HCT116 (cell line): ENCODE results near the gene L1CAM. TPM values are rescaled to one million over a fixed set of nuclear protein-coding genes. Genes with fewer than 3 reads are reported as not detected.

Source experiments
- ATAC-seq: fragments of 200-7000 bp; cut with Tn5 transposase; 2 replicates; pipeline ENCODE4 v1.9.1; 2020; ENCODE audit warnings: mild to moderate bottlenecking, moderate library complexity
- BruUV-seq: library from RNA; stranded (reverse); fragments of 400-500 nt; replicated peaks from 2 replicates; lab custom pipeline; 2021; lab: Mats Ljungman, UMichigan
- CTCF ChIA-PET: fragments of 300-600 bp; sonication (Branson Sonifier 250); formaldehyde crosslinking; loops from one replicate; lab custom pipeline; 2021; ENCODE audit warnings: antibody characterized with exemption; lab: Charles Lee
- POLR2A ChIA-PET: fragments of 300-600, 350-600 bp; sonication (Branson Sonifier 250); formaldehyde crosslinking; loops from one replicate; lab custom pipeline; 2021; ENCODE audit warnings: antibody characterized with exemption; lab: Charles Lee
- RAD21 ChIA-PET, 2 experiments: fragments of 300-600 bp; sonication (Branson Sonifier 250); formaldehyde crosslinking; loops; one replicate each; lab custom pipeline; 2023; ENCODE audit warnings: low total read pairs in 2 of 2; ENCODE audit not compliant: uncharacterized antibody in 2 of 2, unreplicated experiment in 2 of 2, low non-redundant PET in 1 of 2; lab: Charles Lee
- DNase-seq: peaks from one replicate; pipeline ENCODE4 v3.0.0-alpha.2; 2010; ENCODE audit warnings: low read depth, low spot score
- H2AFZ ChIP-seq: fragments of 200-600 bp; shearing (Covaris generic), sonication (generic); 2 replicates; pipeline ENCODE4 v1.6.1; 2017; ENCODE audit warnings: low read depth, mixed run types, mixed read lengths, antibody characterized with exemption, low read length; ENCODE audit not compliant: poor library complexity, severe bottlenecking
- H3K27ac ChIP-seq: 2 replicates; pipeline ENCODE4 v1.5.1; 2012; ENCODE audit warnings: low read depth, low read length
- H3K27me3 ChIP-seq: fragments of 200-600 bp; sonication (generic); 2 replicates; pipeline ENCODE4 v1.6.1; 2016; ENCODE audit warnings: mixed run types, low read length, mixed read lengths; ENCODE audit not compliant: insufficient read depth
- H3K36me3 ChIP-seq, 2 experiments: fragments of 200-500 bp in 1 of 2; fragments of 200-600 bp in 1 of 2; sonication (Bioruptor generic) in 1 of 2; sonication (generic) in 1 of 2; 2 replicates each; pipeline versions ENCODE4 v1.5.1 to v1.6.1; 2014 to 2016; ENCODE audit warnings: low read length in 2 of 2, inconsistent platforms in 1 of 2, mixed read lengths in 1 of 2, mixed run types in 1 of 2; ENCODE audit not compliant: insufficient read depth in 2 of 2, control insufficient read depth in 1 of 2
- H3K4me1 ChIP-seq, 2 experiments: fragments of 200-600 bp in 1 of 2; sonication (generic) in 1 of 2; 2 replicates each; pipeline versions ENCODE4 v1.5.1 to v1.6.1; 2012 to 2017; ENCODE audit warnings: low read length in 2 of 2, inconsistent platforms in 1 of 2, mild to moderate bottlenecking in 1 of 2, mixed read lengths in 1 of 2, mixed run types in 1 of 2, moderate library complexity in 1 of 2; ENCODE audit not compliant: insufficient read depth in 2 of 2, control insufficient read depth in 1 of 2
- H3K4me2 ChIP-seq: fragments of 200-600 bp; sonication (generic); 2 replicates; pipeline ENCODE4 v1.6.1; 2017; ENCODE audit warnings: mixed run types, low read length, mixed read lengths
- H3K4me3 ChIP-seq, 2 experiments: fragments of 200-600 bp in 1 of 2; sonication (generic) in 1 of 2; replicated peaks in 1 of 2; 2 replicates each; pipeline ENCODE4 v1.5.1; 2011 to 2016; ENCODE audit warnings: low read length in 2 of 2, control low read depth in 1 of 2, low read depth in 1 of 2, mild to moderate bottlenecking in 1 of 2, mixed read lengths in 1 of 2, mixed run types in 1 of 2
- H3K79me2 ChIP-seq: fragments of 200-600 bp; sonication (generic); 2 replicates; pipeline ENCODE4 v1.6.1; 2017; ENCODE audit warnings: mild to moderate bottlenecking, mixed run types, low read length, moderate library complexity, mixed read lengths; ENCODE audit not compliant: insufficient read depth
- H3K9ac ChIP-seq: fragments of 200-600 bp; sonication (generic); 2 replicates; pipeline ENCODE4 v1.6.1; 2016; ENCODE audit warnings: low read length, mixed read lengths
- H3K9me2 ChIP-seq: fragments of 200-600 bp; sonication (generic), shearing (Covaris generic); 2 replicates; pipeline ENCODE4 v1.6.1; 2017; ENCODE audit warnings: mixed run types, mild to moderate bottlenecking, moderate library complexity; ENCODE audit not compliant: insufficient read depth
- H3K9me3 ChIP-seq, 2 experiments: fragments of 200-500 bp in 1 of 2; fragments of 200-600 bp in 1 of 2; sonication (Bioruptor generic) in 1 of 2; sonication (generic) in 1 of 2; 2 replicates each; pipeline ENCODE4 v1.6.1; 2014 to 2017; ENCODE audit warnings: low read length in 2 of 2, mixed read lengths in 2 of 2, inconsistent platforms in 1 of 2, low read depth in 1 of 2, mild to moderate bottlenecking in 1 of 2, mixed run types in 1 of 2, moderate library complexity in 1 of 2; ENCODE audit not compliant: control insufficient read depth in 1 of 2, insufficient read depth in 1 of 2
- H4K20me1 ChIP-seq: fragments of 200-600 bp; sonication (generic), shearing (Covaris generic); 2 replicates; pipeline ENCODE4 v1.6.1; 2017; ENCODE audit warnings: mixed run types, mild to moderate bottlenecking, moderate library complexity; ENCODE audit not compliant: insufficient read depth
- CEBPB ChIP-seq: IDR thresholded peaks from 2 replicates; pipeline ENCODE4 v1.6.1; 2012; ENCODE audit warnings: low read depth
- EGR1 ChIP-seq: IDR thresholded peaks from 2 replicates; pipeline ENCODE4 v1.6.1; 2012; ENCODE audit warnings: low read depth
- ELF1 ChIP-seq: IDR thresholded peaks from 2 replicates; pipeline ENCODE4 v1.6.1; 2012; ENCODE audit warnings: low read depth, borderline replicate concordance
- EZH2 ChIP-seq: fragments of 200-600 bp; sonication (generic); IDR thresholded peaks from 2 replicates; pipeline ENCODE4 v1.6.1; 2017; ENCODE audit warnings: antibody characterized with exemption, mixed run types
- FOSL1 ChIP-seq: IDR thresholded peaks from 2 replicates; pipeline ENCODE4 v1.6.1; 2012; ENCODE audit warnings: low read depth
- POLR2A ChIP-seq: IDR thresholded peaks from 2 replicates; pipeline ENCODE4 v1.7.0; 2011; ENCODE audit warnings: borderline replicate concordance; ENCODE audit not compliant: insufficient read depth, insufficient read length; ENCODE audit errors: extremely low read depth
- POLR2AphosphoS5 ChIP-seq: IDR thresholded peaks from 2 replicates; pipeline ENCODE4 v1.6.1; 2011; ENCODE audit warnings: mild to moderate bottlenecking, low read depth, low read length, moderate library complexity
- RAD21 ChIP-seq: IDR thresholded peaks from 2 replicates; pipeline ENCODE4 v1.6.1; 2012; ENCODE audit warnings: low read depth, mild to moderate bottlenecking
- SIN3A ChIP-seq: IDR thresholded peaks from 2 replicates; pipeline ENCODE4 v1.6.1; 2012; ENCODE audit warnings: low read depth
- SP1 ChIP-seq: IDR thresholded peaks from 2 replicates; pipeline ENCODE4 v1.6.1; 2012; ENCODE audit warnings: low read depth
- YY1 ChIP-seq: IDR thresholded peaks from 2 replicates; pipeline ENCODE4 v1.6.1; 2011; ENCODE audit warnings: low read length, low read depth, moderate library complexity, mild to moderate bottlenecking; ENCODE audit not compliant: insufficient replicate concordance; ENCODE audit errors: extremely low read depth
- ZFX ChIP-seq: fragments of 450-650 bp; IDR thresholded peaks from 2 replicates; pipeline ENCODE4 v1.6.1; 2017
- intact Hi-C: fragments of 100-400 bp; cut with micrococcal nuclease; formaldehyde crosslinking; loops from 2 replicates; pipeline ENCODE4 v1.10.0; 2022
- total RNA-seq: library from RNA; stranded (reverse); gene quantifications from one replicate; pipeline ENCODE4 v1.2.1, GENCODE V29; 2021; ENCODE audit not compliant: unreplicated experiment
- TF ChIP-seq, protein P1 (sequence below): IDR thresholded peaks from 2 replicates; pipeline ENCODE4 v1.6.1; 2012
- TF ChIP-seq, protein P2 (sequence below): IDR thresholded peaks from 2 replicates; pipeline ENCODE4 v1.6.1; 2011; ENCODE audit warnings: mild to moderate bottlenecking, low read length, moderate library complexity; ENCODE audit not compliant: insufficient replicate concordance; ENCODE audit errors: extremely low read depth
- TF ChIP-seq, protein P3 (sequence below), 3 experiments: fragments of 200-600 bp in 1 of 3; sonication (generic) in 1 of 3; IDR thresholded peaks in 2 of 3; conservative IDR thresholded peaks in 1 of 3; 2 replicates each; pipeline ENCODE4 v1.5.1; 2012 to 2017; ENCODE audit warnings: low read depth in 2 of 3, low read length in 2 of 3, antibody characterized with exemption in 1 of 3, borderline replicate concordance in 1 of 3, control low read depth in 1 of 3, mild to moderate bottlenecking in 1 of 3, mixed read lengths in 1 of 3, mixed run types in 1 of 3, moderate library complexity in 1 of 3; ENCODE audit not compliant: insufficient read depth in 1 of 3

L1CAM gene
- total RNA-seq, 1 experiment from 2014 or later, result 14.8 TPM

DNA sequence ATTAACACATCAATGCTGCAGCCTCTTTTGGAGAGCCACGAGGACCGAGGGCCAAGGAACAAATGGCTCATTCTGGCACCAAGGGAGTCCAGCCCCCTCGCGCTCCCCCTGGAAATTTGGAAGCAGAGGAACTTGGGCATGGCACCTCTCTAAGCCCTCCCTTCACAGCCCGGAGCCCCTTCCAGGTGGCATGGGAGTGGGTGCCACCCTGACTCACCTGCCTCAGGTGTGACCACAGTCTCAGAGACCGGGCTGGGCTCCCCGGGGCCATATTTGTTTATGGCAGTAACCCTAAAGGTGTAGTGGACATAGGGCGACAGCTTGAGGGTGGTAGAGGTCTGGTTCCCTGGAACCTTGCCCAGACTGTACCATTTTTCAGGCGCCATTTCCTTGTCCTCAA lies 18.8 kb downstream of the L1CAM start (continued):
- no peak for TF ChIP-seq SP1

DNA sequence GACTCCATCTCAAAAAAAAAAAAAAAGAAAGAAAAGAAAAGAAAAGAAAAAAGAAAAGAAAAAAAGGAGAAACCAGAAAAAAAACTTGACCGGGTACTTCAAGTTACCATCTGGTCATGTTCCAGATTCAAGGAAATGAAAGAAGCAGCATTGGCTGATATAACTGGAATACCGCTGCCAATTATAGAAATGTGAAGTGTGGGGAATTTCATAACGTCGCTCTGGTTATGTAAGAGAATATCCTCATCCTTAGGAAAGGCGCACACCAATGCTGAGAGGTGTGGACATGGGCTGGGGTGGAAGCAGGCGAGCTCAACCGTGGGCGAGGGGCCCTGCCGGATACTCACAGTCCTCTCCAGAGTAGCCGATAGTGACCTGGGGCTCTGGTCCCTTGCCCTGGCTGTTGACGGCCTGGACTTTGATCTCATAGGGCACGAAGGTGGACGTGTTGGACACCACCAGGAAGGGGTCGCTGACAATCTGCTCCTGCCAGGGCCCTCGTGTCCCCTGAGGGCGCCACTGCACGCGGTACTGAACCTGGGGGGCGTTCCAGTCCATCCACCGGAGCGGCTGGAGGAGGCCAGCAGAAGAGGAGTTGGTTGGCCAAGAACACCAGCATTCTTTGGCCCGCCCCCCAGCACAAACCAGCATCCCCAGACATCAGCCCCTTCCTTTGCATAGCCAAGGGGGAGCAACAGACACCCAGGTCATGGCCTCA lies 19.5 kb downstream of the L1CAM start:
- intact Hi-C loops, result no loop called here
- ATAC-seq (no peak), DNase-seq (no peak)
- no peak overlapping the region for H3K9ac ChIP-seq
- H3K9me3 ChIP-seq, result no peaks in the 10 kb centered on the region
- H4K20me1 ChIP-seq, result no peaks in the 10 kb centered on the region
- no peaks in the 10 kb centered on the region for H3K79me2 ChIP-seq
- no peak overlapping the region for H3K4me3 ChIP-seq
- no peaks in the 10 kb centered on the region for H3K4me1 ChIP-seq
- ChIA-PET CTCF (no interaction called here), RAD21 (no interaction called here), POLR2A (no interaction called here)
- no peaks in the 10 kb centered on the region for H3K9me2 ChIP-seq
- H3K27ac ChIP-seq, result no peak overlapping the region
- TF ChIP-seq SIN3A (no peak), ZFX (no peak), POLR2A (no peak), YY1 (no peak), ELF1 (no peak), EGR1 (no peak), EZH2 (no peak), FOSL1 (no peak), CEBPB (no peak), RAD21 (no peak), POLR2AphosphoS5 (no peak)
- TF ChIP-seq, protein P1, sequence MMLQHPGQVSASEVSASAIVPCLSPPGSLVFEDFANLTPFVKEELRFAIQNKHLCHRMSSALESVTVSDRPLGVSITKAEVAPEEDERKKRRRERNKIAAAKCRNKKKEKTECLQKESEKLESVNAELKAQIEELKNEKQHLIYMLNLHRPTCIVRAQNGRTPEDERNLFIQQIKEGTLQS, result no peak
- TF ChIP-seq, protein P2, sequence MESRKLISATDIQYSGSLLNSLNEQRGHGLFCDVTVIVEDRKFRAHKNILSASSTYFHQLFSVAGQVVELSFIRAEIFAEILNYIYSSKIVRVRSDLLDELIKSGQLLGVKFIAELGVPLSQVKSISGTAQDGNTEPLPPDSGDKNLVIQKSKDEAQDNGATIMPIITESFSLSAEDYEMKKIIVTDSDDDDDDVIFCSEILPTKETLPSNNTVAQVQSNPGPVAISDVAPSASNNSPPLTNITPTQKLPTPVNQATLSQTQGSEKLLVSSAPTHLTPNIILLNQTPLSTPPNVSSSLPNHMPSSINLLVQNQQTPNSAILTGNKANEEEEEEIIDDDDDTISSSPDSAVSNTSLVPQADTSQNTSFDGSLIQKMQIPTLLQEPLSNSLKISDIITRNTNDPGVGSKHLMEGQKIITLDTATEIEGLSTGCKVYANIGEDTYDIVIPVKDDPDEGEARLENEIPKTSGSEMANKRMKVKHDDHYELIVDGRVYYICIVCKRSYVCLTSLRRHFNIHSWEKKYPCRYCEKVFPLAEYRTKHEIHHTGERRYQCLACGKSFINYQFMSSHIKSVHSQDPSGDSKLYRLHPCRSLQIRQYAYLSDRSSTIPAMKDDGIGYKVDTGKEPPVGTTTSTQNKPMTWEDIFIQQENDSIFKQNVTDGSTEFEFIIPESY, result no peak
- TF ChIP-seq, protein P3, sequence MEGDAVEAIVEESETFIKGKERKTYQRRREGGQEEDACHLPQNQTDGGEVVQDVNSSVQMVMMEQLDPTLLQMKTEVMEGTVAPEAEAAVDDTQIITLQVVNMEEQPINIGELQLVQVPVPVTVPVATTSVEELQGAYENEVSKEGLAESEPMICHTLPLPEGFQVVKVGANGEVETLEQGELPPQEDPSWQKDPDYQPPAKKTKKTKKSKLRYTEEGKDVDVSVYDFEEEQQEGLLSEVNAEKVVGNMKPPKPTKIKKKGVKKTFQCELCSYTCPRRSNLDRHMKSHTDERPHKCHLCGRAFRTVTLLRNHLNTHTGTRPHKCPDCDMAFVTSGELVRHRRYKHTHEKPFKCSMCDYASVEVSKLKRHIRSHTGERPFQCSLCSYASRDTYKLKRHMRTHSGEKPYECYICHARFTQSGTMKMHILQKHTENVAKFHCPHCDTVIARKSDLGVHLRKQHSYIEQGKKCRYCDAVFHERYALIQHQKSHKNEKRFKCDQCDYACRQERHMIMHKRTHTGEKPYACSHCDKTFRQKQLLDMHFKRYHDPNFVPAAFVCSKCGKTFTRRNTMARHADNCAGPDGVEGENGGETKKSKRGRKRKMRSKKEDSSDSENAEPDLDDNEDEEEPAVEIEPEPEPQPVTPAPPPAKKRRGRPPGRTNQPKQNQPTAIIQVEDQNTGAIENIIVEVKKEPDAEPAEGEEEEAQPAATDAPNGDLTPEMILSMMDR (IDR thresholded peaks at IDR 0.05 in 2 of 3, conservative IDR thresholded peaks at IDR 0.05 in 1 of 3; ENCODE audit: borderline replicate concordance in 1 of 3, insufficient read depth in 1 of 3, low read depth in 2 of 3, low read length in 2 of 3), result no peak
- BruUV-seq, result no TSS peak
- H3K4me2 ChIP-seq, result no peak overlapping the region
- no peaks in the 10 kb centered on the region for H3K27me3 ChIP-seq
- no peak overlapping the region for H2AFZ ChIP-seq
- no peaks in the 10 kb centered on the region for H3K36me3 ChIP-seq
